A673 (cell line): ENCODE data around the gene ADAM19. TPM values are rescaled to one million over a fixed set of nuclear protein-coding genes. Genes with fewer than 3 reads are reported as not detected.
A peak's percentile ranks its signal among the peaks of the same experiment; 100 is the strongest.
"Not testable (repeated sequence)": the region's sequence is repeated elsewhere in the genome, so short reads cannot be mapped to it uniquely, and the experiment has no call there.

Source experiments
- BruUV-seq: library from RNA; stranded (reverse); fragments of 400-500 nt; replicated peaks from 2 replicates; lab custom pipeline; 2021; lab: Mats Ljungman, UMichigan
- CTCF ChIA-PET: fragments of 300-600 bp; sonication (Branson Sonifier 250); formaldehyde crosslinking; loops from one replicate; lab custom pipeline; 2022; ENCODE audit warnings: antibody characterized with exemption; lab: Charles Lee
- POLR2A ChIA-PET: fragments of 300-600 bp; sonication (Branson Sonifier 250); formaldehyde crosslinking; loops from one replicate; lab custom pipeline; 2022; ENCODE audit warnings: antibody characterized with exemption; ENCODE audit not compliant: low non-redundant PET; lab: Charles Lee
- DNase-seq: peaks from one replicate; pipeline ENCODE4 v3.0.0-alpha.2; 2015; ENCODE audit warnings: low spot score
- H3K27ac ChIP-seq: fragments of 200-600 bp; sonication (generic); 2 replicates; pipeline ENCODE4 v1.5.1; 2016; ENCODE audit warnings: mixed run types, low read depth, mild to moderate bottlenecking, mixed read lengths, antibody characterized with exemption, low read length; ENCODE audit not compliant: poor library complexity, severe bottlenecking
- H3K27me3 ChIP-seq: fragments of 200-600 bp; sonication (generic); replicated peaks from 2 replicates; pipeline ENCODE4 v1.6.1; 2017; ENCODE audit warnings: mixed run types, low read depth, mild to moderate bottlenecking, mixed read lengths, antibody characterized with exemption, low read length; ENCODE audit not compliant: insufficient read depth, poor library complexity
- H3K36me3 ChIP-seq: fragments of 200-600 bp; sonication (generic); 2 replicates; pipeline ENCODE4 v1.6.1; 2016; ENCODE audit warnings: mixed run types, mild to moderate bottlenecking, mixed read lengths, antibody characterized with exemption, low read length; ENCODE audit not compliant: insufficient read depth, poor library complexity, severe bottlenecking
- H3K4me1 ChIP-seq: fragments of 200-600 bp; sonication (generic); 2 replicates; pipeline ENCODE4 v1.6.1; 2017; ENCODE audit warnings: mixed run types, mild to moderate bottlenecking, mixed read lengths, antibody characterized with exemption, low read length; ENCODE audit not compliant: insufficient read depth, poor library complexity, severe bottlenecking
- H3K4me3 ChIP-seq: fragments of 200-600 bp; sonication (generic); 2 replicates; pipeline ENCODE4 v1.5.1; 2016; ENCODE audit warnings: low read depth, mixed run types, mild to moderate bottlenecking, mixed read lengths, low read length; ENCODE audit not compliant: poor library complexity, severe bottlenecking
- H3K9me3 ChIP-seq: fragments of 200-600 bp; sonication (generic); 2 replicates; pipeline ENCODE4 v1.6.1; 2016; ENCODE audit warnings: mixed run types, low read depth, mild to moderate bottlenecking, mixed read lengths, antibody characterized with exemption, low read length; ENCODE audit not compliant: poor library complexity, severe bottlenecking
- EZH2 ChIP-seq: fragments of 200-600 bp; sonication (generic); IDR thresholded peaks from 2 replicates; pipeline ENCODE4 v1.6.1; 2017; ENCODE audit warnings: borderline replicate concordance, low read depth, mild to moderate bottlenecking, mixed read lengths, antibody characterized with exemption, low read length; ENCODE audit not compliant: poor library complexity, severe bottlenecking
- intact Hi-C: fragments of 100-400 bp; cut with micrococcal nuclease; formaldehyde crosslinking; loops from one replicate; pipeline ENCODE4 v1.10.0; 2022; ENCODE audit not compliant: unreplicated experiment
- total RNA-seq: library from RNA; stranded (reverse); gene quantifications from 2 replicates; pipeline ENCODE4 v1.2.3, GENCODE V29; 2021
- TF ChIP-seq, protein P1 (sequence below): fragments of 300-800, 200-600 bp; sonication (generic); conservative IDR thresholded peaks from 2 replicates; pipeline ENCODE4 v1.5.1; 2017; ENCODE audit warnings: low read depth, mild to moderate bottlenecking, antibody characterized with exemption, low read length, moderate library complexity, mixed read lengths

The ADAM19 gene
- total RNA-seq, 1 experiment from 2014 or later, result 1.7 TPM

DNA sequence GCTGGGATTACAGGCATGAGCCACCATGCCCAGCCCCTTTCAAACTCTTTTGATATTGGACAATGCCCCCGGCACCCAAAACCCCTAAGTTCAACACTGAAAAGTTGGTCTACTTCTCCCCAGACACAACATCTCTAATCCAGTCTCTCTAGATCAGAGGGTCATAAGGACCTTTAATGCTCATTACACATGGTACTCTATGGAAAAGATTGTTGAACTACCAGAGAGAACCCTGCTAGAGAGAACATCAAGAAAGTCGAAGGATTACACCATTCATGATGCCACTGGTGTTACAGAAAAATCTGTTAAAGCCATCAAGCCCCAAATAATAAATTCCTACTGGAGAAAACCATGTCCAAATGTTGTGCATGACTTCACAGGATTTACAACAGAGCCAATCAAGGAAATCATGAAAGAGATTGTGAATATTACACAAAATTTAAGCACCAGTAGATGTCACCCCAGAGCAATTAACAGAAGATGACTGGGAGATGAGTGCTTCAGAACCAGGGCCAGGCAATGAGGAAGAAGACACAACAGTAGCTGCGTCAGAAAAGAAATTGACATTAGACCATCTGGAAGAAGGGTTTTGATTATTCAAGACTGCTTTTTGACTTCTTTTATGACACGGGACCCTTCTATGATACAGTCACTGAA, 143.9 kb downstream of the ADAM19 start:
- Histone ChIP-seq H3K4me3 (no peak overlapping the region), H3K4me1 (no peaks in the 10 kb centered on the region), H3K36me3 (no peaks in the 10 kb centered on the region), H3K27ac (no peak overlapping the region), H3K9me3 (no peaks in the 10 kb centered on the region), H3K27me3 (no peaks in the 10 kb centered on the region)
- intact Hi-C loops, result loop anchor here (2.0 kb wide), 1 partner anchor 39 kb away; no protein-coding TSS in a partner anchor
- peak; percentile 63 for DNase-seq
- BruUV-seq, result no TSS peak
- ChIA-PET POLR2A (no interaction called here), CTCF (interaction anchor here (1.2 kb wide), 1 partner anchor 40 kb away, joined by 5 read pairs; no protein-coding TSS in a partner anchor)
- TF ChIP-seq, protein P1, sequence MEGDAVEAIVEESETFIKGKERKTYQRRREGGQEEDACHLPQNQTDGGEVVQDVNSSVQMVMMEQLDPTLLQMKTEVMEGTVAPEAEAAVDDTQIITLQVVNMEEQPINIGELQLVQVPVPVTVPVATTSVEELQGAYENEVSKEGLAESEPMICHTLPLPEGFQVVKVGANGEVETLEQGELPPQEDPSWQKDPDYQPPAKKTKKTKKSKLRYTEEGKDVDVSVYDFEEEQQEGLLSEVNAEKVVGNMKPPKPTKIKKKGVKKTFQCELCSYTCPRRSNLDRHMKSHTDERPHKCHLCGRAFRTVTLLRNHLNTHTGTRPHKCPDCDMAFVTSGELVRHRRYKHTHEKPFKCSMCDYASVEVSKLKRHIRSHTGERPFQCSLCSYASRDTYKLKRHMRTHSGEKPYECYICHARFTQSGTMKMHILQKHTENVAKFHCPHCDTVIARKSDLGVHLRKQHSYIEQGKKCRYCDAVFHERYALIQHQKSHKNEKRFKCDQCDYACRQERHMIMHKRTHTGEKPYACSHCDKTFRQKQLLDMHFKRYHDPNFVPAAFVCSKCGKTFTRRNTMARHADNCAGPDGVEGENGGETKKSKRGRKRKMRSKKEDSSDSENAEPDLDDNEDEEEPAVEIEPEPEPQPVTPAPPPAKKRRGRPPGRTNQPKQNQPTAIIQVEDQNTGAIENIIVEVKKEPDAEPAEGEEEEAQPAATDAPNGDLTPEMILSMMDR, result peak; percentile 49
- no peak for TF ChIP-seq EZH2

DNA sequence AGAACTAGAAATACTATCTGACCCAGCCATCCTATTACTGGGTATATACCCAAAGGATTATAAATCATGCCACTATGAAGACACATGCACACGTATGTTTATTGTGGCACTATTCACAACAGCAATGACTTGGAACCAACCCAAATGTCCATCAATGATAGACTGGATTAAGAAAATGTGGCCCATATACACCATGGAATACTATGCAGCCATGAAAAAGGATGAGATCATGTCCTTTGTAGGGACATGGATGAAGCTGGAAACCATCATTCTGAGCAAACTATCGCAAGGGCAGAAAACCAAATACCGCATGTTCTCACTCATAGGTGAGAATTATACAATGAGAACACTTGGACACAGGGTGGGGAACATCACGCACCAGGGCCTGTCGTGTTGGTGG, 145.7 kb downstream of the ADAM19 start:
- H3K4me1 ChIP-seq, H3K27me3 ChIP-seq, H3K27ac ChIP-seq, H3K4me3 ChIP-seq, POLR2A ChIA-PET, H3K9me3 ChIP-seq, H3K36me3 ChIP-seq, DNase-seq, CTCF ChIA-PET, BruUV-seq: not testable (repeated sequence)
- intact Hi-C loops, result loop anchor here (2.0 kb wide), 1 partner anchor 41 kb away; no protein-coding TSS in a partner anchor

Other genes starting within 250 kb of the ADAM19 start
- gene NIPAL4, start 115.6 kb downstream of the ADAM19 start, total RNA-seq, result not detected in 2 replicates
- not detected in 2 replicates for gene SOX30, start 76.7 kb upstream of the ADAM19 start, total RNA-seq
- not detected in 2 replicates for gene C5orf52, start 95.8 kb upstream of the ADAM19 start, total RNA-seq
- 11.8 and 13.0 TPM in 2 replicates for gene THG1L, start 155.6 kb upstream of the ADAM19 start, total RNA-seq
- gene LSM11, start 167.9 kb upstream of the ADAM19 start, total RNA-seq, result 3.6 and 4.2 TPM in 2 replicates